ENCODE measurements around the gene ZMYM4. TPM values are rescaled to one million over a fixed set of nuclear protein-coding genes. Genes with fewer than 3 reads are reported as not detected.

Gene ZMYM4
- total and polyA plus RNA-seq, 4 donors: 43.6 to 67.3 (median 56.1) TPM

- no peak for DNase-seq (ENCODE audit: low read depth in 4 of 6, low spot score in 6 of 6)
- no peak overlapping the region for H3K4me3 ChIP-seq (ENCODE audit: low read depth, low read length)
- H3K27ac ChIP-seq (ENCODE audit: low read depth, low read length): no peak overlapping the region
- no peaks in the 10 kb centered on the region for H3K4me1 ChIP-seq (ENCODE audit: control insufficient read depth, insufficient read depth, low read length)
- H3K36me3 ChIP-seq (ENCODE audit: control insufficient read depth, insufficient read depth, low read length): peaks cover 20% of the 10 kb centered on the region
- WGBS (ENCODE audit: insufficient coverage): 74% methylated on average over 3 of the region's 7 CpGs
- H3K9me3 ChIP-seq (ENCODE audit: control insufficient read depth, insufficient read depth, low read length): no peaks in the 10 kb centered on the region
- no peaks in the 10 kb centered on the region for H3K27me3 ChIP-seq (ENCODE audit: control insufficient read depth, insufficient read depth, low read length)
Measured at GRCh38 chr1:35386290-35386689, 117.8 kb downstream of the ZMYM4 start.

GRCh38 chr1:35386959-35387358 lies 118.5 kb downstream of the ZMYM4 start:
- Histone ChIP-seq H3K27ac (ENCODE audit: low read depth, low read length) (no peak overlapping the region), H3K4me3 (ENCODE audit: low read depth, low read length) (no peak overlapping the region), H3K9me3 (ENCODE audit: control insufficient read depth, insufficient read depth, low read length) (no peaks in the 10 kb centered on the region), H3K4me1 (ENCODE audit: control insufficient read depth, insufficient read depth, low read length) (no peaks in the 10 kb centered on the region), H3K27me3 (ENCODE audit: control insufficient read depth, insufficient read depth, low read length) (no peaks in the 10 kb centered on the region), H3K36me3 (ENCODE audit: control insufficient read depth, insufficient read depth, low read length) (peaks cover 20% of the 10 kb centered on the region)
- WGBS (ENCODE audit: insufficient coverage): 80% methylated on average over 2 of the region's 6 CpGs
- no peak for DNase-seq (ENCODE audit: low read depth in 4 of 6, low spot score in 6 of 6)

GRCh38 chr1:35390600-35391494 lies 122.3 kb downstream of the ZMYM4 start:
- Histone ChIP-seq H3K4me3 (ENCODE audit: low read depth, low read length) (no peak overlapping the region), H3K36me3 (ENCODE audit: control insufficient read depth, insufficient read depth, low read length) (peaks cover 22% of the 10 kb centered on the region), H3K9me3 (ENCODE audit: control insufficient read depth, insufficient read depth, low read length) (no peaks in the 10 kb centered on the region), H3K4me1 (ENCODE audit: control insufficient read depth, insufficient read depth, low read length) (no peaks in the 10 kb centered on the region), H3K27me3 (ENCODE audit: control insufficient read depth, insufficient read depth, low read length) (no peaks in the 10 kb centered on the region), H3K27ac (ENCODE audit: low read depth, low read length) (no peak overlapping the region)
- WGBS (ENCODE audit: insufficient coverage): 71% methylated on average over 6 of the region's 10 CpGs
- no peak for DNase-seq (ENCODE audit: low read depth in 4 of 6, low spot score in 6 of 6)

- Histone ChIP-seq H3K9me3 (ENCODE audit: control insufficient read depth, insufficient read depth, low read length) (no peaks in the 10 kb centered on the region), H3K27ac (ENCODE audit: low read depth, low read length) (no peak overlapping the region), H3K27me3 (ENCODE audit: control insufficient read depth, insufficient read depth, low read length) (no peaks in the 10 kb centered on the region), H3K4me1 (ENCODE audit: control insufficient read depth, insufficient read depth, low read length) (no peaks in the 10 kb centered on the region), H3K4me3 (ENCODE audit: low read depth, low read length) (no peak overlapping the region), H3K36me3 (ENCODE audit: control insufficient read depth, insufficient read depth, low read length) (peaks cover 17% of the 10 kb centered on the region)
- WGBS (ENCODE audit: insufficient coverage): 80% methylated on average over 1 of the region's 2 CpGs
- DNase-seq (ENCODE audit: low read depth in 4 of 6, low spot score in 6 of 6): peak in 1 of 6 donors; percentile 70
Measured at GRCh38 chr1:35394386-35394785, 125.9 kb downstream of the ZMYM4 start.

GRCh38 chr1:35398739-35399138 lies 130.2 kb downstream of the ZMYM4 start:
- no peak overlapping the region for H3K4me3 ChIP-seq (ENCODE audit: low read depth, low read length)
- H3K36me3 ChIP-seq (ENCODE audit: control insufficient read depth, insufficient read depth, low read length): peaks cover 24% of the 10 kb centered on the region
- no CpG with 5 or more reads among the region's 3 CpGs for WGBS (ENCODE audit: insufficient coverage)

DNA sequence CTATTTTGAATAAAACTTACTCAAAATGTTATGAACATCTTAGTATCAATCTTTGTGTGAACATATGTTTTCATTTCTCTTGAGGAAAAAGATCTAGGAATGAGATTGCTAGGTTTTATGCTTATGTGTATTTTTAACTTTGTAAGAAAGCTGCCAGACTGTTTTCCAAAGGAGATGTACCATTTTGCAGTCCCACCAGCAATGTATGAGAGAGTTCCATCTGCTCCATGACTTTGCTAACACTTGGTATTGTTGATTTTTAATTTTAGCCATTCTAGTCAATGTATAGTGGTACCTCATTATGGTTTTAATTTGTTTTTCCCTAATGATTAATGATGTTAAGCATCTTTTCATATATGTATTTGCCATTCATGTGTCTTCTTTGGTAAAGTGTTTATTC lies 132.5 kb downstream of the ZMYM4 start:
- Histone ChIP-seq H3K9me3 (ENCODE audit: control insufficient read depth, insufficient read depth, low read length) (no peaks in the 10 kb centered on the region), H3K36me3 (ENCODE audit: control insufficient read depth, insufficient read depth, low read length) (peaks cover 23% of the 10 kb centered on the region), H3K27me3 (ENCODE audit: control insufficient read depth, insufficient read depth, low read length) (no peaks in the 10 kb centered on the region), H3K27ac (ENCODE audit: low read depth, low read length) (no peak overlapping the region), H3K4me1 (ENCODE audit: control insufficient read depth, insufficient read depth, low read length) (no peaks in the 10 kb centered on the region), H3K4me3 (ENCODE audit: low read depth, low read length) (no peak overlapping the region)
- DNase-seq (ENCODE audit: low read depth in 4 of 6, low spot score in 6 of 6): peak in 1 of 6 donors; percentile 28

More at GRCh38 chr1:35398739-35399138, 130.2 kb downstream of the ZMYM4 start:
- H3K9me3 ChIP-seq (ENCODE audit: control insufficient read depth, insufficient read depth, low read length): no peaks in the 10 kb centered on the region
- DNase-seq (ENCODE audit: low read depth in 4 of 6, low spot score in 6 of 6): no peak
- H3K27me3 ChIP-seq (ENCODE audit: control insufficient read depth, insufficient read depth, low read length): no peaks in the 10 kb centered on the region
- no peak overlapping the region for H3K27ac ChIP-seq (ENCODE audit: low read depth, low read length)
- no peaks in the 10 kb centered on the region for H3K4me1 ChIP-seq (ENCODE audit: control insufficient read depth, insufficient read depth, low read length)

- DNase-seq (ENCODE audit: low read depth in 4 of 6, low spot score in 6 of 6): no peak
- Histone ChIP-seq H3K27me3 (ENCODE audit: control insufficient read depth, insufficient read depth, low read length) (no peaks in the 10 kb centered on the region), H3K9me3 (ENCODE audit: control insufficient read depth, insufficient read depth, low read length) (no peaks in the 10 kb centered on the region), H3K4me1 (ENCODE audit: control insufficient read depth, insufficient read depth, low read length) (no peaks in the 10 kb centered on the region), H3K27ac (ENCODE audit: low read depth, low read length) (no peak overlapping the region), H3K36me3 (ENCODE audit: control insufficient read depth, insufficient read depth, low read length) (peaks cover 32% of the 10 kb centered on the region), H3K4me3 (ENCODE audit: low read depth, low read length) (no peak overlapping the region)
Measured at GRCh38 chr1:35406103-35406502, 137.6 kb downstream of the ZMYM4 start.

- 100% methylated on average over 1 of the region's 4 CpGs for WGBS (ENCODE audit: insufficient coverage)
- DNase-seq (ENCODE audit: low read depth in 4 of 6, low spot score in 6 of 6): no peak
- no peak overlapping the region for H3K27ac ChIP-seq (ENCODE audit: low read depth, low read length)
- no peaks in the 10 kb centered on the region for H3K27me3 ChIP-seq (ENCODE audit: control insufficient read depth, insufficient read depth, low read length)
- no peaks in the 10 kb centered on the region for H3K9me3 ChIP-seq (ENCODE audit: control insufficient read depth, insufficient read depth, low read length)
- no peak overlapping the region for H3K4me3 ChIP-seq (ENCODE audit: low read depth, low read length)
- H3K4me1 ChIP-seq (ENCODE audit: control insufficient read depth, insufficient read depth, low read length): no peaks in the 10 kb centered on the region
- H3K36me3 ChIP-seq (ENCODE audit: control insufficient read depth, insufficient read depth, low read length): peaks cover 29% of the 10 kb centered on the region
Measured at GRCh38 chr1:35407743-35408142, 139.2 kb downstream of the ZMYM4 start.

DNA sequence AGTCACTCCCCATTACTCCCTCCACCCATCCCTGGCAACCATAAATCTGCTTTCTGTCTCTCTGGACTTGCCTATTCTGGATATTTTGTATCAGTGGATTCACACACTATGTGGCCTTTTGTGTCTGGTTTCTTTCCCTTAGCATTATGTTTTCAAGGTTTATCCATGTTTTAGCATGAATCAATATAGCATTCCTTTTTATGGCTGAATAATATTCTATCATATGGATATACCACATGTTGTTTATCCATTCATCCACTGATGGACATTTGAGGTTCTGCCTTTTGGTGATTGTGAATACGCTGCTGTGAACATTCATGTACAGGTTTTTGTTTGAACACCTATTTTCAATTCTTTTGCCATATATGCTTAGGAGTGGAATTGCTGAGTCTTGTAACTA lies 140.4 kb downstream of the ZMYM4 start:
- no peak for DNase-seq (ENCODE audit: low read depth in 4 of 6, low spot score in 6 of 6)
- Histone ChIP-seq H3K36me3 (ENCODE audit: control insufficient read depth, insufficient read depth, low read length) (peaks cover 22% of the 10 kb centered on the region), H3K4me1 (ENCODE audit: control insufficient read depth, insufficient read depth, low read length) (no peaks in the 10 kb centered on the region), H3K27me3 (ENCODE audit: control insufficient read depth, insufficient read depth, low read length) (no peaks in the 10 kb centered on the region), H3K4me3 (ENCODE audit: low read depth, low read length) (no peak overlapping the region), H3K27ac (ENCODE audit: low read depth, low read length) (no peak overlapping the region), H3K9me3 (ENCODE audit: control insufficient read depth, insufficient read depth, low read length) (no peaks in the 10 kb centered on the region)
- no CpG with 5 or more reads among the region's 1 CpG for whole genome bisulfite sequencing (ENCODE audit: insufficient coverage)

DNA sequence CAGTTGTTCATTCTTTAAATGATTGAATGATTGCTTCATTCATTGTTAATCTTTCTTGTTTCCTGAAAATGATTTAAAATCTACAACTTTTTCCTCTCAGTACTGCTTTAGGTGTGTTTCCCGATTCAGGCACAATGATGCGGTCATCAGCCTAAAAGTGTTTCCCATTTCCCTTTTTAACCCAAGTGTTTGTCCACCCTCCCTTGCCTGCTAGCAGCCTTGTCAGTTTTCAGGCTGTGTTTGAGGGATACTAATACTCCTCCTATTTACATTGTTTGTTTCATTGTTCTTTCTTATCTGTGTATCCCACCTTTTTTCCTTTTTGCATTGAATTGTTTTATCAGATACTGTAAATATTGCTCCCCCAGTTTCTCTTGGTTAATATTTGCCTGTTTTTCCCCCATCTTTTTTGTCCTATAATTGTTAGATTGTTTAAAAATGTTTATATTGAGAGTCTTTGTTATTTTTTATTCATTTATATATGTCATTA lies 157.6 kb downstream of the ZMYM4 start:
- no peaks in the 10 kb centered on the region for H3K27me3 ChIP-seq (ENCODE audit: control insufficient read depth, insufficient read depth, low read length)
- peaks cover 22% of the 10 kb centered on the region for H3K36me3 ChIP-seq (ENCODE audit: control insufficient read depth, insufficient read depth, low read length)
- H3K4me1 ChIP-seq (ENCODE audit: control insufficient read depth, insufficient read depth, low read length): no peaks in the 10 kb centered on the region
- H3K9me3 ChIP-seq (ENCODE audit: control insufficient read depth, insufficient read depth, low read length): no peaks in the 10 kb centered on the region
- no CpG with 5 or more reads among the region's 2 CpGs for WGBS (ENCODE audit: insufficient coverage)
- DNase-seq (ENCODE audit: low read depth in 4 of 6, low spot score in 6 of 6): no peak
- H3K4me3 ChIP-seq (ENCODE audit: low read depth, low read length): no peak overlapping the region
- no peak overlapping the region for H3K27ac ChIP-seq (ENCODE audit: low read depth, low read length)
